Stimulated activated CD8-positive, alpha-beta memory T cell treated with anti-CD3 and anti-CD28 coated beads, Interleukin-15, amount 100 ng/mL, for 24 hours (primary cell): ENCODE data around the gene KLRK1.
"Not testable (repeated sequence)": the region's sequence is repeated elsewhere in the genome, so short reads cannot be mapped to it uniquely, and the experiment has no call there.

Experiments used
- DNase-seq: peaks from one replicate; pipeline ENCODE4 v3.0.0-alpha.2; 2020; ENCODE audit warnings: low read depth

Gene KLRK1

GRCh38 chr12:10389904-10390303 lies at the start of gene KLRK1:
Gene KLRK1, minus strand, starts transcription at chr12:10390041. Its CDS starts 1,231 bp downstream, at chr12:10388810.
- no peak for DNase-seq

- DNase-seq, result not testable (repeated sequence)
These were observed 47.8 kb upstream of the KLRK1 start for GRCh38 chr12:10437601-10438000.

GRCh38 chr12:10435816-10436215 lies 46.0 kb upstream of the KLRK1 start, which contains the start of gene KLRC2:
Gene KLRC2, minus strand, starts transcription at chr12:10436010. Its CDS starts 24 bp downstream, at chr12:10435986.
- DNase-seq, result not testable (repeated sequence)

GRCh38 chr12:10430623-10431022 lies 40.8 kb upstream of the KLRK1 start:
- not testable (repeated sequence) for DNase-seq

GRCh38 chr12:10425938-10426337 lies 36.1 kb upstream of the KLRK1 start:
- not testable (repeated sequence) for DNase-seq

GRCh38 chr12:10424260-10424899 lies 34.5 kb upstream of the KLRK1 start:
- DNase-seq, result not testable (repeated sequence)

- DNase-seq, result not testable (repeated sequence)
These were observed 32.3 kb upstream of the KLRK1 start for GRCh38 chr12:10422159-10422558.

- DNase-seq, result not testable (repeated sequence)
These were observed 30.5 kb upstream of the KLRK1 start, which contains the start of gene KLRC3 for GRCh38 chr12:10420334-10420733. Gene KLRC3, minus strand, starts transcription at chr12:10420595. Its CDS starts 45 bp downstream, at chr12:10420550.

GRCh38 chr12:10409392-10409791 lies 19.6 kb upstream of the KLRK1 start, which contains the start of gene KLRC4:
Gene KLRC4, minus strand, starts transcription at chr12:10409757. Its CDS starts 182 bp downstream, at chr12:10409575.
- DNase-seq, result no peak

- no peak for DNase-seq
These were observed 19.0 kb upstream of the KLRK1 start for GRCh38 chr12:10408842-10409241.

GRCh38 chr12:10406725-10407124 lies 16.9 kb upstream of the KLRK1 start:
- no peak for DNase-seq

- no peak for DNase-seq
These were observed 15.5 kb upstream of the KLRK1 start for GRCh38 chr12:10405294-10405693.

- DNase-seq, result no peak
These were observed 15.0 kb upstream of the KLRK1 start for GRCh38 chr12:10404798-10405197.

GRCh38 chr12:10400829-10401228 lies 11.0 kb upstream of the KLRK1 start:
- DNase-seq, result no peak

GRCh38 chr12:10398168-10398567 lies 8.3 kb upstream of the KLRK1 start:
- no peak for DNase-seq

- no peak for DNase-seq
These were observed 7.5 kb upstream of the KLRK1 start for GRCh38 chr12:10397296-10397695.

- not testable (repeated sequence) for DNase-seq
These were observed 6.3 kb upstream of the KLRK1 start for GRCh38 chr12:10396176-10396575.

- no peak for DNase-seq
These were observed 5.7 kb upstream of the KLRK1 start for GRCh38 chr12:10395390-10395998.

GRCh38 chr12:10394531-10395152 lies 4.8 kb upstream of the KLRK1 start:
- not testable (repeated sequence) for DNase-seq

GRCh38 chr12:10393291-10393690 lies 3.5 kb upstream of the KLRK1 start:
- DNase-seq, result no peak

- no peak for DNase-seq
These were observed 2.6 kb upstream of the KLRK1 start for GRCh38 chr12:10392394-10392930.

- not testable (repeated sequence) for DNase-seq
These were observed 1.1 kb upstream of the KLRK1 start for GRCh38 chr12:10390991-10391390.
